HG03521 (cell line): ENCODE data around the gene COX10.
"Not testable (repeated sequence)": the region's sequence is repeated elsewhere in the genome, so short reads cannot be mapped to it uniquely, and the experiment has no call there.

ENCODE experiments used
- ATAC-seq: cut with Tn5 transposase; IDR thresholded peaks from one replicate; pipeline ENCODE4 v1.9.1; 2021; ENCODE audit warnings: mild to moderate bottlenecking, moderate library complexity; ENCODE audit not compliant: unreplicated experiment

COX10 gene

GRCh38 chr17:14202388-14203166 is 133.3 kb downstream of the COX10 start:
- no peak for ATAC-seq

GRCh38 chr17:14203388-14203787 is 134.1 kb downstream of the COX10 start:
- ATAC-seq: no peak

GRCh38 chr17:14204084-14204483 is 134.8 kb downstream of the COX10 start:
- ATAC-seq: no peak

GRCh38 chr17:14204546-14204945 is 135.2 kb downstream of the COX10 start:
- ATAC-seq: no peak

GRCh38 chr17:14205380-14205779 is 136.1 kb downstream of the COX10 start:
- ATAC-seq: no peak

GRCh38 chr17:14205992-14206461 is 136.7 kb downstream of the COX10 start:
- ATAC-seq: no peak

- ATAC-seq: no peak
These were observed 137.6 kb downstream of the COX10 start for GRCh38 chr17:14206891-14207290.

- no peak for ATAC-seq
These were observed 138.5 kb downstream of the COX10 start for GRCh38 chr17:14207791-14208190.

- no peak for ATAC-seq
These were observed 139.9 kb downstream of the COX10 start for GRCh38 chr17:14209215-14209614.

GRCh38 chr17:14211246-14211645 is 141.9 kb downstream of the COX10 start:
- no peak for ATAC-seq

- no peak for ATAC-seq
These were observed 142.5 kb downstream of the COX10 start for GRCh38 chr17:14211801-14212200.

GRCh38 chr17:14212401-14212800 is 143.1 kb downstream of the COX10 start:
- no peak for ATAC-seq

GRCh38 chr17:14214271-14214670 is 145.0 kb downstream of the COX10 start:
- ATAC-seq: no peak

- ATAC-seq: no peak
These were observed 153.3 kb downstream of the COX10 start for GRCh38 chr17:14222611-14223010.

GRCh38 chr17:14225254-14225980 is 156.1 kb downstream of the COX10 start:
- no peak for ATAC-seq

- no peak for ATAC-seq
These were observed 157.7 kb downstream of the COX10 start for GRCh38 chr17:14227052-14227451.

GRCh38 chr17:14228903-14229302 is 159.6 kb downstream of the COX10 start:
- ATAC-seq: no peak

- not testable (repeated sequence) for ATAC-seq
These were observed 161.9 kb downstream of the COX10 start for GRCh38 chr17:14231187-14231586.

- ATAC-seq: not testable (repeated sequence)
These were observed 165.7 kb downstream of the COX10 start for GRCh38 chr17:14235047-14235446.

GRCh38 chr17:14236032-14236431 is 166.7 kb downstream of the COX10 start:
- not testable (repeated sequence) for ATAC-seq

GRCh38 chr17:14236762-14237161 is 167.5 kb downstream of the COX10 start, which contains the start of gene CDRT15:
TSS of gene CDRT15 (minus strand) at chr17:14236862. CDS start at chr17:14236833, 29 bp downstream.
- not testable (repeated sequence) for ATAC-seq

- ATAC-seq: not testable (repeated sequence)
These were observed 170.0 kb downstream of the COX10 start for GRCh38 chr17:14239271-14239670.
